ENCODE measurements around the gene ZNF695. TPM values are rescaled to one million over a fixed set of nuclear protein-coding genes. Genes with fewer than 3 reads are reported as not detected.
"Not testable (repeated sequence)": the region's sequence is repeated elsewhere in the genome, so short reads cannot be mapped to it uniquely, and the experiment has no call there.

The ZNF695 gene
- total RNA-seq: not detected
- long read RNA-seq: 0 reads

- intact Hi-C loops (cut with DNase I): no loop called here
- DNase-seq (ENCODE audit: missing footprints): peak; percentile 93
- peak; percentile 100 for ATAC-seq
Observed at GRCh38 chr1:247007511-247008405, at the start of gene ZNF695. Gene ZNF695, minus strand, starts transcription at chr1:247008057. Its CDS starts 149 bp downstream, at chr1:247007908.

- intact Hi-C loops (cut with DNase I): no loop called here
- ATAC-seq (no peak), DNase-seq (ENCODE audit: missing footprints) (no peak)
Observed at GRCh38 chr1:247056071-247056470, 48.2 kb upstream of the ZNF695 start.

- intact Hi-C loops (cut with DNase I): no loop called here
- ATAC-seq (no peak), DNase-seq (ENCODE audit: missing footprints) (no peak)
Observed at GRCh38 chr1:247054992-247055415, 47.1 kb upstream of the ZNF695 start.

GRCh38 chr1:247047702-247048101 is 39.8 kb upstream of the ZNF695 start:
- DNase-seq (ENCODE audit: missing footprints): no peak
- no peak for ATAC-seq
- intact Hi-C loops (cut with DNase I): loop anchor here (10.0 kb wide), 1 partner anchor 327 kb away; no protein-coding TSS in a partner anchor

- intact Hi-C loops (cut with DNase I): loop anchor here (10.0 kb wide), 1 partner anchor 328 kb away; no protein-coding TSS in a partner anchor
- no peak for ATAC-seq
- no peak for DNase-seq (ENCODE audit: missing footprints)
Observed at GRCh38 chr1:247047260-247047659, 39.4 kb upstream of the ZNF695 start.

GRCh38 chr1:247043406-247043805 is 35.5 kb upstream of the ZNF695 start:
- intact Hi-C loops (cut with DNase I): loop anchor here (10.0 kb wide), 1 partner anchor 331 kb away; no protein-coding TSS in a partner anchor
- no peak for DNase-seq (ENCODE audit: missing footprints)
- no peak for ATAC-seq

GRCh38 chr1:247037511-247038320 is 29.9 kb upstream of the ZNF695 start:
- intact Hi-C loops (cut with DNase I): no loop called here
- no peak for DNase-seq (ENCODE audit: missing footprints)
- no peak for ATAC-seq

- DNase-seq (ENCODE audit: missing footprints); intact Hi-C loops (cut with DNase I); ATAC-seq: not testable (repeated sequence)
Observed at GRCh38 chr1:247032306-247032705, 24.4 kb upstream of the ZNF695 start.

- DNase-seq (ENCODE audit: missing footprints); intact Hi-C loops (cut with DNase I); ATAC-seq: not testable (repeated sequence)
Observed at GRCh38 chr1:247024658-247025057, 16.8 kb upstream of the ZNF695 start.

- DNase-seq (ENCODE audit: missing footprints): no peak
- intact Hi-C loops (cut with DNase I): no loop called here
Observed at GRCh38 chr1:247013391-247013790, 5.5 kb upstream of the ZNF695 start.

GRCh38 chr1:247008406-247008799 is 546 bp upstream of the ZNF695 start:
- ATAC-seq (no peak), DNase-seq (ENCODE audit: missing footprints) (no peak)

More at GRCh38 chr1:247013391-247013790, 5.5 kb upstream of the ZNF695 start:
- no peak for ATAC-seq

GRCh38 chr1:247004081-247004480 is 3.8 kb downstream of the ZNF695 start:
- DNase-seq (ENCODE audit: missing footprints); intact Hi-C loops (cut with DNase I); ATAC-seq: not testable (repeated sequence)

More at GRCh38 chr1:247008406-247008799, 546 bp upstream of the ZNF695 start:
- intact Hi-C loops (cut with DNase I): no loop called here

GRCh38 chr1:246989901-246990300 is 18.0 kb downstream of the ZNF695 start:
- DNase-seq (ENCODE audit: missing footprints) (no peak), ATAC-seq (no peak)
- intact Hi-C loops (cut with DNase I): no loop called here

GRCh38 chr1:246988316-246988715 is 19.5 kb downstream of the ZNF695 start:
- ATAC-seq: no peak
- DNase-seq (ENCODE audit: missing footprints): no peak
- intact Hi-C loops (cut with DNase I): no loop called here

- DNase-seq (ENCODE audit: missing footprints) (no peak), ATAC-seq (no peak)
- intact Hi-C loops (cut with DNase I): no loop called here
Observed at GRCh38 chr1:246987083-246987690, 20.7 kb downstream of the ZNF695 start.

- ATAC-seq: no peak
- intact Hi-C loops (cut with DNase I): loop anchor here (10.0 kb wide), 1 partner anchor 294 kb away; no protein-coding TSS in a partner anchor
- no peak for DNase-seq (ENCODE audit: missing footprints)
Observed at GRCh38 chr1:246978785-246979184, 29.1 kb downstream of the ZNF695 start.

GRCh38 chr1:246978281-246978680 is 29.6 kb downstream of the ZNF695 start:
- intact Hi-C loops (cut with DNase I): loop anchor here (10.0 kb wide), 1 partner anchor 293 kb away; no protein-coding TSS in a partner anchor
- DNase-seq (ENCODE audit: missing footprints): no peak
- ATAC-seq: no peak

- ATAC-seq (no peak), DNase-seq (ENCODE audit: missing footprints) (peak; percentile 40)
- intact Hi-C loops (cut with DNase I): loop anchor here (1.0 to 10.0 kb wide), 2 partner anchors 65 to 287 kb away; no protein-coding TSS in a partner anchor
Observed at GRCh38 chr1:246971969-246972368, 35.9 kb downstream of the ZNF695 start.
